A549 (cell line): ENCODE measurements around the gene CREBZF.

Experiments
- CTCF ChIP-seq: fragments of >200 bp; sonication (Bioruptor Twin); formaldehyde crosslinking; IDR thresholded peaks from 3 replicates; pipeline ENCODE4 v1.5.1; 2016
- RNF2 ChIP-seq: fragments of 200-600 bp; sonication (generic); IDR thresholded peaks from 2 replicates; pipeline ENCODE4 v1.6.1; 2016; ENCODE audit warnings: low read depth, mild to moderate bottlenecking, antibody characterized with exemption, moderate library complexity, borderline replicate concordance
- ZFP36 ChIP-seq: fragments of 450-650 bp; IDR thresholded peaks from 2 replicates; pipeline ENCODE4 v1.6.1; 2014; ENCODE audit warnings: borderline replicate concordance; ENCODE audit not compliant: partially characterized antibody

- no peak for TF ChIP-seq ZFP36
- TF ChIP-seq CTCF = peak; percentile 86
- no peak for TF ChIP-seq RNF2
These were observed 29.6 kb upstream of the CREBZF start for GRCh38 chr11:85694385-85694980.
